ENCODE measurements around the gene PACRG.

Gene PACRG

DNA sequence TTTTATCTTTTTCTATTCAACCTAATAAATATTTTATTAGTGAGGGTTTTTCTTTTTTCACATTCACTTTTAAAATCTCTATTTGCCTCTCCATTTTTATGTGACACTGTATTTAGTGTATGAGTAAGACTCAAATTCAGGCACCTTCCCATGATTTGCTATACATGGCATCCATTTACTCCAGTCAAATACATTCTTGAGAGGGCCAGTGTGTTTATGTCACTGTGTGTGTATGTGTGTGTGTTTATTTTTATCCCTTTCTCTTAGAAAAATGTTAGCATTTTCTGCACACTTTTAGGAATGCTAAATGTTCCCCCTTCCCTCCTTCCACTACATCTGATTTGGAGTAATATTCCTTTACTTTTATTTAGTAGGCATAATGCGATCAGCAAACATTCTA is 290.0 kb downstream of the PACRG start:
- DNase-seq: no peak

DNA sequence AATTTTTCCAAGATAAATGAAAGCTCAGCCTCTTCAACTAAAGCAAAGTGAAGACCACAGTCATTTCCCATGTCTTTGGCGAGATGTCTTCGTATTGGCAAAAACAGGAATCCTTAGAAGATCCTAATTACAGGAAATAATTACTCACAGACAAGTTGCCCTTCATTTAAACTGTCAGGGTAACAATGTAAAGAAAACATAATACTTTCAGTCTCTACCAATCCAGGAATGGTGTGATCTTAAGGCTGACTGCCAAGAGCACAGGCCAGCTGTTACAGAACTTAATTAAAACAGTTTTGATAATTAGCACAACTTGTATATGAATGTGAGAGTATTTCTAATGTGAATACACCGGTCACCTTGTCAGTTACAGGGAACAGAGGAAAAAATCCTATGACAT is 292.2 kb downstream of the PACRG start:
- DNase-seq: no peak

DNA sequence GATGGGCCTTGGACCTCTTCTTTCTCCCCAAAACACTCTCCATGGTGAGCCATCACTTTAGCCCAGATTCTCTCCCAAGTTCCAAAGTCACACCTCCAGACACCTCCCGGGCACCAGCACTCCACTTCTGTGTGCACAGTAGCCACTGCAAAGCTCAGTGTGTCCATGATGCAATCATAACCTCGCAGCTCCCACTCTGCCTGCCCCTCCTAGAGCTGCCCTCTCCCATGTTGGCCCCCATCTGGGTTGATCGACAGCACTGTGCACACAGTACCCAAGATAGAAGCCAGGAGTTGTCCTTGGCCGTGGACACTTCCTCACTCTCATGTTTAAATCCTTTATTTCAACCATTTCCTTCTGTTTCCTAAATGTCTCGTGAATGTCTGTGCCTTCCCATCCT is 293.3 kb downstream of the PACRG start:
- no peak for DNase-seq

DNA sequence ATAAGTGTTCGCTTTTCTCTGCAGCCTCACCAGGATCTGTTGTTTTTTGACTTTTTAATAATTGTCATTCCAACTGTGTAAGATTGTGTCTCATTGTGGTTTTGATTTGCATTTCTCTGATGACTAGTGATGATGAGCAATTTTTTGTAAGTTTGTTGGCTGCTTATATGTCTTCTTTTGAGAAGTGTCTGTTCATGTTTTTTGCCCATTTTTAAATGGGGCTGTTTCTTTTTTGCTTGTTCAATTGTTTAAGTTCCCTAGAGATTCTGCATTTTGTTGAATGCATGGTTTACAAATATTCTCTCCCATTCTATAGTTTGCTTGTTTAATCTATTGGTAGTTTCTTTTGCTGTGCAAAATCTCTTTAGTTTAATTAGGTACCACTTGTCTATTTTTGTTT is 295.9 kb downstream of the PACRG start:
- DNase-seq: no peak

DNA sequence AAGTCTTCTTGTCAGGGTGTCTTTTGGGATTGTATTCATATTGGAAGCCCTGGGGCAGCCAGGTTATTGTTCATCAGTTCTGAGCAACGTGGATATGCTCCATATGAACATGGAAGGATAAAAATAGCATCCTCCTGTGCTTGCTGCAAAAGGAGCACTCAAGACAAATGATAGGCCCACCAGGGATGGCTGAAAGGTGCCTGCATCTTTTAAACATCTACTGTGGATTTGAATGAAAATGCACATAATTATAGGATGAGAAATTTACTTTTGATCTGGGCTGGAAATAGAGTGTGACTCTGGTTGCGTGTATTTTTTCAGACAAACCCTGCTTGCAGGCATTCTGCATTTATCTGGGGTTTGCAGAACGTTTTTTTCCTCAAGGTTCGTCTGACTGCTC is 299.1 kb downstream of the PACRG start:
- DNase-seq: no peak

DNA sequence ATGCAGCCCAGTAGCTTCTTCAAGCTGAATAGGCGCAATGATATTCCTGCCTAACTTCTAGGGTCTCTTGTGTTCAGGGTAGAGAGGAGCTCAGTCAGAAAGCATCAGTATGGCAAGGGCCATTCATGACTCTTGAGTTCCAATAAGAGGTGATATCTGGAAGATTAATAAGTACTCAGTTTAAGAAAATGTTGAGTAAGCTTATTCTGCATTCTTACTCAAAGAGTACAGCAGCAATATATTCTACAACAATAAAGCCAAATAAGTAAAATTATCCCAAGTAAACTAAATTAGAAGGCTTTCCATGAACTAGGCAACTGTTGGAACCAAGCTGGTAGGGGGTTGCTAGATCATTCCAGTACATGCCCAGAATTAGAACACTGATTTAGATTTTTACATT is 303.2 kb downstream of the PACRG start:
- no peak for DNase-seq

DNA sequence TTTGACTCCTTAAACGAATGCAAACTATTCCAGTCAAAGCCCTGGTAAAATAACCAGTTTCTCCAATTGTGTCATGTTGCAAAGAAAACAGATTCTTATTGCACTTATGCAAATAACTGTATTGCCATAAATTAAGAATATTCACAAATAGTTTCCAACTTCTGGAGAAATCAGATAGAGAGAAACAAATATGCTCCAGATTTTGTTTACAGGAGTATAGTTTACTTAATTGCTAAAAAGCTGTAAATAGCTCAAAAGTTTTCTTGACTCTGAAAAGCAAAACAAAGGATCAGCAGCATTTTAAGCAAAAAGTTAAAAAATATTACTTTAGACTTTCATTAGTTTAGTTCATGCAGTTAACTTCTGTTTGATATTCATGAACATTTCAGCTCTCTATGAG is 304.2 kb downstream of the PACRG start:
- no peak for DNase-seq

DNA sequence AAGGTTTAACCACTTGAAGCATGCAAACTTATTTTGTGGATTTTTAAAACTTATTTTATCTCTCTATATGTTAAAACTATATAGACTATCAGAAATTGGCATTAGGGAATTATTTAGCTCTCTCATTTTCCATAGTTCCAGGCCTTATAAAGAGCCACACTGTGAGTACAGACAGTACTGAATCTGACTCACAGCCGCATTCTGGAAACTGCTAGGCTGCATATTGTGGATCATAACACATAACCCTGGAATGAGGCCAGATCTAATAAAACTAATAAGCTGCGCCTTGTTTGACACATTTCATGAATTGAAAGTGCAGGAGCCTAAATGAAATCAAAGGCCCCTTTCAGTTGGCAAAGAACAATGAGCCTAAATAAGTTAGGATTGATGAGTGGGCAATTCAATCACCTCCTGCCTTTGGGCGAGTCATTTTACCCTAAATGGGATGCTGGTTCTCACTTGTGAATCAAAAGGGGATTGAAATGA is 308.4 kb downstream of the PACRG start:
- DNase-seq: no peak

DNA sequence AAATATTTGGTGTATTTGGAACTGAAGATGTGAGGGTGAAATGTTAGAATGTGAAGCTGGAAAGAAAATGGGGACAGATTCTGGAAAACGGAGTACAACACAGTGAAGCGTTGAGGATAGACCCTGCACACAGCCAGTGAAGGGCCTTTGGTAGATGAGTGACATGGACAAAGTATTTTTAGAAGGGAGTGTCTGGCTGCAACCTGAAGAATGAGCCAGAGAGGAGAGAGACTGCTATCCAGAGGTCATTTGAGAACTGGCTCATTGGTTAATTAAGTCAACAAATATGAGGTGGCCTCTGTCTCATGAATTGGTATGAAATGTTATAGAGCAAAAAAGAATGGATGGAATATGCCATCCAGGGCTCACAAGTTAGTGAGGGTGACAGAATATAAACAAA is 310.5 kb downstream of the PACRG start:
- DNase-seq: no peak

DNA sequence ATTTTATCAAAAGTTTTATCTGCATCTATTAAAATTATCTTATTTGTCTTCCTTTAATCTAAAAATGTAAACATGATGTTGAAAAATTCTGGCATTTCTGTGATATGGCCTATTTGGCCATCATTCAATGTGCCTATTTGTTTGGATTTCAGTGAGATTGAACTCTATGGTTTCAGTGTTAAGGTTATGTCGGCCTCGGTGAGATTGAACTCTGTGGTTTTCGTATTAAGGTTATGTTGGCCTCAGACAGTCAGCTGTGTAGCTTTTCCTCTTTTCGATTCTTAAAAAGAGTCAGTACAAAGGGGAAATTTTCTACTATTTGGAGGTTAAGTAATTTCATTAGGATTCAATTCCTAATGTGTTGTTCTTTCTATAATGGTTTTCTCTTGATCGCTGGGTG is 320.6 kb downstream of the PACRG start:
- no peak for DNase-seq

DNA sequence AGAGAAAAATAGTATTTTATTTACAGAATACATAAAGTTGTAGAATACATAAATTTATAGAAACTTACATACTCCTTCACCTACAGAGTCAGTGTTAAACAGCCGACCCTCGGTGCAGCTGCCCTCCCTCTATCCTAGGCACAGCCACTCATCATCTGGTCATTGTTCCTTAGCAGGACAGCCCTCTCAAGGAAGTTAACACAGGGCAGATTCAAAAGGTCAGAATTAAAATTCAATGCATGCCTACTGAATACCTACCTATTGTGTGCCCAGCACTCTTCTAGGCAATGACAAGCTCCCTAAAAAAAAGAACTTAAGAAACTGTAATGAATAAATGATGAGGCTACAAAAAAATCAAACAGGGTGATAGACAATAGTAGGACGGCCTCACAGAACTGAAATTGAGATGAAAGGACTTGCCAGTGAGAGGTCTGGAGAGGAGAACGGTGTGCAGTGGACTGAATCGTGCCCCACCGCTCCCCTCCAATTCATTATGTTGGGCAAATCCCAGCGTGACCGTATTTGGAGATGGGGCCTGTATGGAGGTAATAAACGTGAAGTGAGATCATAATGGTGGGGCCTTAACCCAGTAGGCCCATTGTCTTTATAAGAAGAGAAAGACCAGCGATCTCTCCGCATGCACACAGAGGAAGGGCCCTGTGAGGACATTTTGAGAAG is 326.0 kb downstream of the PACRG start:
- no peak for DNase-seq

DNA sequence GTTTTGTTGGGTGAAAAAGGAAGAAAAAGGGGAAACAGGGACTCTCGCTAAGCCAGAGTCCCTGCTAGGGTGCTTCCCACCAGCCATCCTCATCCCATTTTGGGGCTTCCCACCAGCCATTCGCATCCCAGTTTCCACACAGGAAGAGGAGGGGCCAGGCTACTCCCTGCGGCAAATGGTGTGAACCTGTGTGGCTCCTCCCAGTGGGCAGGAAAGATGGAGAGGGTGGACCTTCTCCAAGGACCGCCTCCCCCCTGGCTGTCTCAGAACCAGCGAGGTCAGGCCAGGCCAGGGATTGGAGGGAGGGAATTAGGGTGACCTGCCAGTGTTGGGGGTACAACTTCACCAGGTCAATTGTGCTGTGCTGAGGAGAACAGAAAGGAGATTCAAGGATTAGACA is 326.9 kb downstream of the PACRG start:
- no peak for DNase-seq

DNA sequence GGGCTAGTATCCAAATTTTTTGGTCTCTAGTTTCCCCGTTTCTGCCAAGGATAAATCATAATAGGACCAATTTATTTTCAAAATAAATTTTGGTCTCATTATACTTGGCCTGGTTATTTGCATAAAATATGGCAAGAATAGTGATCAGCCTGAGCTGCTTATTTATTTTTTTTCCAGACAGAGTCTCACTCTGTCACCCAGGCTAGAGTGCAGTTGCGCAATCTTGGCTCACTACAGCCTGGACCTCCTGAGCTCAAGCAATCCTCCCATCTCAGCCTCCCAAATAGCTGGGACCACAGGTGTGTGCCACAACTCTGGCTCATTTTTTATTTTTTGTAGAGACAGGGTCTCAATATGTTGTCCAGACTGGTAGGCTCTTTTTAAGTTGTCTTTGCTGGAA is 329.5 kb downstream of the PACRG start:
- no peak for DNase-seq

DNA sequence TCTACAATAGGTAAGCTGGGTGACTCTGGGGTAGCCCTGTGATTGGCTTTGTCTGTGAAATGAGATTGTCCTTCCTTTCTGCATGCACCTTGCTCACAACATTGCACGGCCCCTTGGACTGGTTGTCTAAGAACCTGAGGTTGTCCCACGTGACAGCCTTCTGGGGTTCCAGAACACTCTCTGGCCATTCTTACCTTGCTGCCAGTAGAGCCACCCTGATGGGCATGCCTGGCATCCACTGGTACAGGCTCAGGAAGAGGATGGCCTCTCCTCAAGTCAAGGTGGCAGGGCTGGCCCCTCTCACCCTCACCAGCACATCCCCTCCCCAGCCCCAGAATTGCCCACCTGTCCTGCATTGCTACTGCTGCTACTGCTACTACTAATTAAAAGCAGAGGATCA is 335.0 kb downstream of the PACRG start:
- no peak for DNase-seq

DNA sequence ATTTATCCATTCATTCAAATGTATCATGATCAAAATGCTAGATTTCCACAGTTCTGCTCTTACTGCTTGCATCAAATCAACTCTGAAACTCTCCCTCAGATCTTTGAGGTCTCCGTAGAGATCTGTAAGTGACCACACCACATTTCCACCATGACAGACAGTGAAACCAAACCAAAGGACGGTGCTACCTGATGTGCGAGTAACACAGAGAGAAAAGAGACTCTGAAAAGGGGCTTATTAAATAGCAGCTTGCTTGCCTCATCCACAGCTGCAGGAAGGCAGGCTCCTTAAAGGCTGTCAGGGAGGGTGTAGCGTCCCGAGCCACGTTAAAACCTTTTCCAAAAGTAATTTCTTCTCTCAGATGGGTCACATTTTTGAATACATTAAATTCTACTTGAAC is 335.8 kb downstream of the PACRG start:
- DNase-seq: no peak

DNA sequence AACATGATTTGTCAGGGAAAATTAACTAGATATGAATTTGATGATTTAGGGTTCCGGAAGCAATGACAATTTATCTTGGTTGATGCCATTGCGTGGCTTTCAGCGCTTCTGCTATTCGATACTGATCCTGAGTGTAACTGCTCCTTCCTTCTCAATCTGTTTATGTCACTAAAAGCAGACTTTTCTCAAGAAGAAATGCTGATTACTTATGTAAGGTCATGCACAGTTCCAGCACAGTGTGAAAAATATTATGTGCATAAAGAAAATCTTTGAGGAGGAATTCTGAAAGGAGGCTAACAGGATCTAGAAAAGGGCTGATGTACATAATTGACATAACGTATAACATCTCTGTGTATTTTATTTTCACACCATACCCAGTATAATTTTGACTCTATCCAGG is 336.6 kb downstream of the PACRG start:
- no peak for DNase-seq

DNA sequence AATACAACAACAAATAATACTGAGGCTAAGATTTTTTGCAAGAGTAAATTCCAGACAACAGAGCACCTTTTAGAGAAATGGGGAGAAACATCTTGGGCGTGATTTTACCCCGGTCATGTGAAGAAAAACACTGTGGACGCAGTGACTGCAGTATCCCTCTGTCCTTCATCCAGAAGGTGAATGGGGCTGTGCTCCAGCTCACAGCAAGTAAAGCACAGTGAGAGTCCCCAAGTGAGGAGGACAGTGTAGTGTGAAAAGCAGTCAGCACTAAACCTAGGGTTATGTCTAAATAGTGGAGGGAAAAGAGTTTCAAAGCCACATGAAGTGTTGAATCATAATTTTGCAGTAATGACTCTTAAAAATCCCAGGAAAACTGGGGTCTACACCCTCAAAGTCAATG is 338.4 kb downstream of the PACRG start:
- no peak for DNase-seq

DNA sequence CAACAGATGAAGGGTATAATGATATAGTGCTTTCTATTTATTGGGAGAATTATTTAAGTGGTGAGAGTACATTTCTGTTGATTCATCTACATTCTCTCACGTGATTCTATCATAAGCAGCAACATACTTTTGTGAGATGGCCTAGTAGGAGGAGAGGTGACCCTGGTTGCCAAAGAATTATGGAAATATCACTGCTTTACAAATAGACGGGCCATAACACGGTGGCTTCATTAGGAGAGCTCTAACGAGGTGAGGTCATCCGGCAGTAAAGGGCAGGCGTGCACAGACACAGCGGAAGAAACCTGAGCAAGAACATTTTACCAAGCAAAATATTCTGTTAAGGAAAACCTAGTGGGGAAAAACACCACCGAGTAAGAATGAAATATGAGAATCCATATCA is 349.4 kb downstream of the PACRG start:
- no peak for DNase-seq

DNA sequence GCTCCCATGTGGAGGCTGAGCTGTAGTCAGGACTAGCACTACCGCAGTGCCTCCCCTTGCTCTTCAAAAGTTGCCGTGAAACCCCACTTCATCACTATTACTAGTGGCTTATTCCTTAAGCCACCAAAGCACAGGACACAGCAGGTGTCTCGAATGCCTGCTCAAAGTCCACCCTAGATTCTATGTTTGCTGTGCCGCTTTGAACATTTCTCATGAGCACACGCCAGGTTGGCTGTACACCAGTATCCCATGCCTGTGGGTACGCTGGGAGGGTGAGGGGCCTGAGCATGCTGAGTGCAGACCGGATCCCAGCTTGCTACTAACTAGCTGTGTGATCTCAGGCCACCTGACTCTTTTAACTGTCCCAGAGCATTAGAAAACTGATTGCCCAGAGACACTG is 350.9 kb downstream of the PACRG start:
- DNase-seq: no peak

DNA sequence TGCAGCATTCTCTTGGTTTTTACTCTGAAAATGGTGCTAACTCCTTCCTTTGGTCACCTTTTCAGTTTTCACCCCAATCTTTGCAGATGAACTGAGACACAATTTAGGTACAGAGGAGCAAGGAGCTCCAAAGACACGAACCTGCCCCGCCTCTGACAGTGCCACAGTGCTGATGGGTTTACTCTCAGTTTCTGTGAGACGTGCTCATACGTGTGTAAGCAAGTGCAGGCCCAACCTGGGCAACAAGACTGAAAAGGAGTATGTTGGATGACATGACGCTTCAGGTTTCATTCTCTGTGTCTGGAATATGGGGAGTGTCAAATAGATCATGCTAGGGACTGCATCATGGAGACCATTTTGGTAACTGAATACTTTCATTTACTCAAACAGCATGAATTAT is 352.5 kb downstream of the PACRG start:
- DNase-seq: no peak

DNA sequence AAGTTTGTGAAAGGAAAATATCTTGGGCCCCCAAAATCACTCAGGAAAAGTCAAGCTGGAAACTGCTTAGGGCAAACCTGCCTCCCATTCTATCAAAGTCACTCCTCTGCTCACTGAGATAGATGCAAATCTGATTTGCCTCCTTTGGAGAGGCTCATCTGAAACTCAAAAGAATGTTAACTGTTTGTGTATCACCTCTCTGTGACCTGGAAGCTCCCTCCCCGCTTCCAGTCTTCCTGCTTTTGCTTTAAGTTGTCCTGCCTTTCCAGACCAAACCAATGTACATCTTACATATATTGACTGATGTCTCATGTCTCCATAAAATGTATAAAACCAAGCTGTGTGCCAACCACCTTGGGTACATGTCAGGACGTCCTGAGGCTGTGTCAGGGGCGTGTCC is 355.4 kb downstream of the PACRG start:
- no peak for DNase-seq

DNA sequence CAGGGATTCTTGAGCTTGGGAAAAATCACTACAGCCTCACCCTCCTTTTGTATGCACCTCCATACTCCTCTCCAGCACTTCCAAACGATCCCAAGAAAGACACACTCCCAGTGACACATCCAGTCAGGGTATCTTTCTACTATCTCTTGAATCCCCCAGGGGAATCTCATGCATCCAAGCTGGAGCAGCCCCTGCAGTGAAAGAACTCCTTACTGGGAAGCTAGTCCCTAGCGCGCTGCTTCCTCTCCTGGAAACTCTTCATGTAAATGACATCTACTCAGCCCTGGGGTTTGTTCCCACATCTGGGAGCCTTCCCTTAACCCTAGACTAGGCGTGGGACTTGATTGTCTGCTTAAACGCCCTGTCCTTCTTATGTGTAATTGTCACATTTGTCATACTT is 357.7 kb downstream of the PACRG start:
- DNase-seq: no peak

DNA sequence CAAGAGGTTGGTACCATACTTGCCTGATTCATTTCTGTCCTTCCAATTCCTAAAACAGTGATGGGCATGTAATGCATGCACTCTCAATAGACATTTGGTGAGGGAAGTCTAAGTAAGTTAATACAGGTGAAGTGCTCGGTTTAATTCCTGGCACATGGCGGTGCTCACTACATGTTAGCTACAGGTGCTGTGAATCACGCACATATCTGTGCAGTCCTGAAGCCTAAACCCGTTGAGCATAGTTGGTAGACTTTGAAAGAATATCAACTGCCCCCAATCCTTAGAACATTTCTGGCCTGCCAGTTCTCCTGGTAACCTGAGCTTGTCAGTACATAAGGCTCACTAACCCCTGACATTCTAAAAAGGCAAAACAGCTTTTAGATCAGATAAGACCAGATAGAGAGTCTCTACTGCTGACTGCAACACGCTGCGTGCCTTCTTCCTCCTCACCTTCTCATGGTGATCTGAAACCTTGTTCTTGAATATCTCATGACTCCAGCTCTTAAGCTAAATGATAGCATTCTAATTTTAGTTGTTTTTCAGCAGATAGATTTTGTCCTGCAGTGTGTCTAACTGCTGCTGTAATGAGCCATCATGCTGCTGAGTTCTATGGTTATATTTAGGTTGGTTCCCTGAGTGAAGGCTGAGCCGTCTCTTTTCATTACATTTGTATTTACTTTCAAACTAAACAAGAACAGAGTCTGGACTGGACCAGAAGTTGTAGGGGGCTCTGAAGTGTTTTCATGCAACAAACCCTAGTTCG is 358.3 kb downstream of the PACRG start:
- DNase-seq: no peak

DNA sequence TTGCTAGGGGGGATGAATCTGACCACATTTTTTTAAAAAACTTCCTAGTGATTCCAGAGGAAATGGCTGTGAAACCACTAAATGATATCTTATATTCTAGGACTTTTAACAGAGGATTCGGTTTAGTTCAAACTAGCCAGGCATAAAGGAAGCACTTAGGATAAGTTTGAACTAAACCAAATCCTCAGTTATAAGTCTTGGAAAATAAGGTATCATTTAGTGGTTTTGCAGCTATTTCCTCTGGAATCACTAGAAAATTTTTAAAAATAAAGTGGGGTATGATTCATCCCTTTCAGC is 358.8 kb downstream of the PACRG start:
- DNase-seq: no peak

DNA sequence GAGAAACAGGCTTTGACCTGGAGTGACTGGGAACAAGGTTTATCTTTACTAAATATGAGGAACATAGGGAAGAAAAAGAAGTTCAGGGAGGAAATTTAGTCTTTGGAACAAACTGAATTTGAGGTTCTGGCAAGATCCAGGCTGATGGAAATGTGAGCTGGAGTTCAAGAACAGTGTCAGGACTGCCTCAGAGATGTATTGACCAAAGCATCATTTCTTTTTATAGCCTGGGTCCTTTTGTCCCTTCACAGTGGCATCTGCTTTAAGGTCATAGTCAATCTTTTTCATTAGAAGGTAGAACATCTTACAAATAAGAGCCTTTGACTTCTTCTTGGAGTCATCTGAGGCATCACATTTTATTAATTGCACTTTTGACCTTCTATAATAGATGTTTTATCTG is 360.2 kb downstream of the PACRG start:
- no peak for DNase-seq
